Gastroesophageal sphincter (tissue), 4 donors: ENCODE results near the gene LRRC47. TPM values are rescaled to one million over a fixed set of nuclear protein-coding genes. Genes with fewer than 3 reads are reported as not detected.

Source experiments
- ATAC-seq: fragments of 150-250 bp; one replicate; pipeline ENCODE4 v1.9.1; 2016; ENCODE audit warnings: mild to moderate bottlenecking, moderate library complexity
- H3K27ac ChIP-seq, 4 donors: fragments of 200-600 bp; sonication (generic) in 3 of 4; 1 replicate in 3 of 4; 2 replicates in 1 of 4; pipeline ENCODE4 v1.5.1; 2016 to 2019
- H3K27me3 ChIP-seq: fragments of 200-600 bp; sonication (generic); one replicate; pipeline ENCODE4 v1.5.1; 2019
- H3K36me3 ChIP-seq, 2 donors: fragments of 200-600 bp; sonication (generic); one replicate each; pipeline ENCODE4 v1.5.1; 2019; ENCODE audit warnings: control low read depth in 1 of 2
- H3K4me1 ChIP-seq, 3 donors: fragments of 200-600 bp; sonication (generic); 1 replicate in 2 of 3; 2 replicates in 1 of 3; pipeline ENCODE4 v1.5.1; 2016 to 2019; ENCODE audit warnings: control low read depth in 2 of 3
- H3K4me3 ChIP-seq, 2 donors: fragments of 200-600 bp; sonication (generic); one replicate each; pipeline ENCODE4 v1.5.1; 2019; ENCODE audit warnings: mild to moderate bottlenecking in 1 of 2, moderate library complexity in 1 of 2
- H3K9me3 ChIP-seq, 3 donors: fragments of 200-600 bp; sonication (generic); one replicate each; pipeline ENCODE4 v1.5.1; 2017 to 2019; ENCODE audit warnings: control low read depth in 2 of 3
- CTCF ChIP-seq, 4 experiments: fragments of 200-600 bp in 2 of 4; fragments of 450-650 bp in 2 of 4; sonication (generic) in 1 of 4; IDR thresholded peaks; one replicate each; pipeline ENCODE4 v1.5.1; 2017 to 2019; ENCODE audit warnings: antibody characterized with exemption in 4 of 4, mild to moderate bottlenecking in 2 of 4, moderate library complexity in 2 of 4
- EP300 ChIP-seq: sonication (generic); formaldehyde crosslinking; IDR thresholded peaks from one replicate; pipeline ENCODE4 v1.6.1; 2017; ENCODE audit warnings: antibody characterized with exemption, mild to moderate bottlenecking
- POLR2A ChIP-seq, 2 donors: fragments of 450-650 bp; IDR thresholded peaks; one replicate each; pipeline ENCODE4 v1.6.1; 2017; ENCODE audit warnings: antibody characterized with exemption in 2 of 2, mild to moderate bottlenecking in 2 of 2, moderate library complexity in 1 of 2
- POLR2AphosphoS5 ChIP-seq: sonication (generic); formaldehyde crosslinking; IDR thresholded peaks from one replicate; pipeline ENCODE4 v1.6.1; 2017; ENCODE audit warnings: antibody characterized with exemption
- WGBS, 2 donors: methylation state at CpG; one replicate each; pipeline ENCODE4 v1.1.5; 2018; ENCODE audit warnings: low coverage in 1 of 2; 5-methylcytosine and 5-hydroxymethylcytosine counted together
- total RNA-seq, 4 donors: library from RNA; depleted of rRNA; stranded (reverse); fragments of >200 nt; gene quantifications; one replicate each; pipeline ENCODE4 v1.1.0, GENCODE V29; 2016

The LRRC47 gene
- 10 to 100 TPM; 36.5 to 47.9 (median 46.5) TPM for total RNA-seq

GRCh38 chr1:3796215-3797061, at the start of gene LRRC47:
Gene LRRC47, minus strand, starts transcription at chr1:3796498. Its CDS starts 22 bp downstream, at chr1:3796476.
- peak; percentile 99 for ATAC-seq
- peaks cover 0 to 13% of the 10 kb centered on the region in 2 donors for H3K36me3 ChIP-seq
- WGBS, 2 donors = 0 to 4% methylated on average over 10 of the region's 60 CpGs
- H3K4me3 ChIP-seq = peak within 1 kb of the TSS; percentile 51 to 76
- peaks cover 4 to 50% (median 21%) of the 10 kb centered on the region in 3 donors for H3K4me1 ChIP-seq
- TF ChIP-seq EP300 = no peak
- peak; percentile 82 for TF ChIP-seq POLR2AphosphoS5
- TF ChIP-seq POLR2A (IDR thresholded peaks at IDR 0.05) = peak; percentile 64 to 75
- TF ChIP-seq CTCF (IDR thresholded peaks at IDR 0.05) = peak in 2 of 4 experiments; percentile 12 to 48
- peak within 1 kb of the TSS; percentile 17 to 86 (median 82) for H3K27ac ChIP-seq
- no peaks in the 10 kb centered on the region for H3K9me3 ChIP-seq
- peaks cover 11% of the 10 kb centered on the region for H3K27me3 ChIP-seq

- no peak for TF ChIP-seq EP300
- TF ChIP-seq POLR2AphosphoS5 = no peak
- TF ChIP-seq POLR2A (IDR thresholded peaks at IDR 0.05) = no peak
- TF ChIP-seq CTCF (IDR thresholded peaks at IDR 0.05) = no peak
- Histone ChIP-seq H3K4me3 (no peak overlapping the region), H3K27me3 (no peaks in the 10 kb centered on the region), H3K36me3 (peaks cover 0 to 94% of the 10 kb centered on the region in 2 donors), H3K9me3 (no peaks in the 10 kb centered on the region), H3K4me1 (no peaks in the 10 kb centered on the region), H3K27ac (no peak overlapping the region)
- 93 to 100% methylated on average over 7 to 9 of the region's 9 CpGs for WGBS, 2 donors
- ATAC-seq = no peak
Measured at GRCh38 chr1:3842912-3843311, 46.6 kb upstream of the LRRC47 start.

GRCh38 chr1:3841491-3841890, 45.2 kb upstream of the LRRC47 start:
- WGBS, 2 donors = 95 to 98% methylated on average over 6 to 7 of the region's 7 CpGs
- TF ChIP-seq CTCF (IDR thresholded peaks at IDR 0.05) = no peak
- TF ChIP-seq POLR2A (IDR thresholded peaks at IDR 0.05) = no peak
- no peak for TF ChIP-seq EP300
- TF ChIP-seq POLR2AphosphoS5 = no peak
- ATAC-seq = no peak
- Histone ChIP-seq H3K9me3 (peaks cover 0 to 10% (median 0%) of the 10 kb centered on the region in 3 donors), H3K4me3 (no peak overlapping the region), H3K27me3 (no peaks in the 10 kb centered on the region), H3K36me3 (peaks cover 0 to 94% of the 10 kb centered on the region in 2 donors), H3K27ac (no peak overlapping the region), H3K4me1 (no peaks in the 10 kb centered on the region)

- H3K36me3 ChIP-seq = peaks cover 0 to 99% of the 10 kb centered on the region in 2 donors
- ATAC-seq = no peak
- no peak for TF ChIP-seq POLR2AphosphoS5
- no peak overlapping the region for H3K4me3 ChIP-seq
- H3K4me1 ChIP-seq = no peaks in the 10 kb centered on the region
- no peak overlapping the region for H3K27ac ChIP-seq
- 85 to 96% methylated on average over 10 of the region's 11 CpGs for WGBS, 2 donors
- peaks cover 0 to 10% (median 0%) of the 10 kb centered on the region in 3 donors for H3K9me3 ChIP-seq
- H3K27me3 ChIP-seq = no peaks in the 10 kb centered on the region
Measured at GRCh38 chr1:3838788-3839187, 42.5 kb upstream of the LRRC47 start.

- Histone ChIP-seq H3K27me3 (no peaks in the 10 kb centered on the region), H3K4me1 (no peaks in the 10 kb centered on the region), H3K9me3 (peaks cover 0 to 10% (median 0%) of the 10 kb centered on the region in 3 donors), H3K36me3 (peaks cover 0 to 98% of the 10 kb centered on the region in 2 donors), H3K4me3 (no peak overlapping the region), H3K27ac (no peak overlapping the region)
- WGBS, 2 donors = 100% methylated on average over 1 of the region's 1 CpG; no CpG with 5 or more reads in 1 of the 2 donors
- no peak for TF ChIP-seq EP300
- TF ChIP-seq CTCF (IDR thresholded peaks at IDR 0.05) = no peak
- TF ChIP-seq POLR2AphosphoS5 = no peak
- TF ChIP-seq POLR2A (IDR thresholded peaks at IDR 0.05) = no peak
- ATAC-seq = no peak
Measured at GRCh38 chr1:3837685-3838084, 41.4 kb upstream of the LRRC47 start.
